AG09309 (cell line): ENCODE measurements around the gene TTLL12.

Experiments
- DNase-seq: peaks from one replicate; pipeline ENCODE4 v3.0.0-alpha.2; 2010; ENCODE audit warnings: low read depth
- H3K4me3 ChIP-seq: 2 replicates; pipeline ENCODE4 v1.5.1; 2011; ENCODE audit warnings: mild to moderate bottlenecking, low read depth, low read length, moderate library complexity; ENCODE audit not compliant: control insufficient read depth
- TF ChIP-seq, protein P1 (sequence below): IDR thresholded peaks from 2 replicates; pipeline ENCODE4 v1.5.1; 2011; ENCODE audit warnings: mild to moderate bottlenecking, low read depth, low read length, inconsistent platforms; ENCODE audit not compliant: insufficient read depth, control insufficient read depth; ENCODE audit errors: missing control alignments

TTLL12 gene

GRCh38 chr22:43209971-43210370, 23.0 kb upstream of the TTLL12 start:
- DNase-seq: no peak
- H3K4me3 ChIP-seq: no peak overlapping the region
- TF ChIP-seq, protein P1, sequence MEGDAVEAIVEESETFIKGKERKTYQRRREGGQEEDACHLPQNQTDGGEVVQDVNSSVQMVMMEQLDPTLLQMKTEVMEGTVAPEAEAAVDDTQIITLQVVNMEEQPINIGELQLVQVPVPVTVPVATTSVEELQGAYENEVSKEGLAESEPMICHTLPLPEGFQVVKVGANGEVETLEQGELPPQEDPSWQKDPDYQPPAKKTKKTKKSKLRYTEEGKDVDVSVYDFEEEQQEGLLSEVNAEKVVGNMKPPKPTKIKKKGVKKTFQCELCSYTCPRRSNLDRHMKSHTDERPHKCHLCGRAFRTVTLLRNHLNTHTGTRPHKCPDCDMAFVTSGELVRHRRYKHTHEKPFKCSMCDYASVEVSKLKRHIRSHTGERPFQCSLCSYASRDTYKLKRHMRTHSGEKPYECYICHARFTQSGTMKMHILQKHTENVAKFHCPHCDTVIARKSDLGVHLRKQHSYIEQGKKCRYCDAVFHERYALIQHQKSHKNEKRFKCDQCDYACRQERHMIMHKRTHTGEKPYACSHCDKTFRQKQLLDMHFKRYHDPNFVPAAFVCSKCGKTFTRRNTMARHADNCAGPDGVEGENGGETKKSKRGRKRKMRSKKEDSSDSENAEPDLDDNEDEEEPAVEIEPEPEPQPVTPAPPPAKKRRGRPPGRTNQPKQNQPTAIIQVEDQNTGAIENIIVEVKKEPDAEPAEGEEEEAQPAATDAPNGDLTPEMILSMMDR: no peak

- TF ChIP-seq, protein P1: no peak
- no peak overlapping the region for H3K4me3 ChIP-seq
- DNase-seq: no peak
These were observed 22.6 kb upstream of the TTLL12 start for GRCh38 chr22:43209523-43209890.

DNA sequence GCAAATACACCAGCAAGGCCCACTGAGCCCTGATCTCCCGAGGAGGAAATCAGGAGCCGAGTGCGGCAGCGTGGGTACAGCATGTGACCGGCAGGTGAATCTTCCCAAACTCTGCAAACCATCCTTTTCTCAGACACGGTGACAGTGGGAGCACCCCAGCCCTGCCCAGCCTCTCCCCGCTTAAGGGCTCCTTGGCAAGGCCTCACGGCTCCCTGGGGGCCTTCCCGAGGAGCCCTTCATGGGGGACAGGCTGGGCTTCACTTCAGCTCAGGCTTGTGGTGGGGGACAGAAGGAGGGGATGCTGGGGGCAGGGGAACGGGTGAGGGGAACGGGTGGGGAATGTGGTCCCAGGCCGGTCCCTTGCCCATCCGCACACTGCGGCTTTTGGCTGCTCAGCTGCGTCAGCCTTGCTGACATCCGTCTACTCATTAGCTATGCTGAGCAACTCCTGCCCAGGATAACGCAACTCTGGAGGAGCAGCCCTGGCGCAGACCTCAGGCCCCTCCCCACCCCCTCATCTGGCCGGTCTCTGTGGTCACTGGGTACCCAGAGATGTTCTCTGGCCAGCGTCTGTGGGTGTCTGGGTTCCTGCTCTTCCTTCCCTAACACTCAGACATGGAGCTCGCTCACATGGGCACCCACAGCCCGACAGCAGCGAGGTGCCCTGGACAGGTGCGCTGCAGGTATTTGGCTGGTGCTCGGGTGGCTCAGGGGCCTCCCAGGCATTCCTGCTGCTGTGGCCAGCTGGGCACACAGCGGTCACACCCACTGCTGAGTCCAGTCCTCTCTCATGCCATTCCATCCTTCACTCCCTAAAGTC, 22.0 kb upstream of the TTLL12 start:
- H3K4me3 ChIP-seq: no peak overlapping the region
- TF ChIP-seq, protein P1: no peak
- no peak for DNase-seq

DNA sequence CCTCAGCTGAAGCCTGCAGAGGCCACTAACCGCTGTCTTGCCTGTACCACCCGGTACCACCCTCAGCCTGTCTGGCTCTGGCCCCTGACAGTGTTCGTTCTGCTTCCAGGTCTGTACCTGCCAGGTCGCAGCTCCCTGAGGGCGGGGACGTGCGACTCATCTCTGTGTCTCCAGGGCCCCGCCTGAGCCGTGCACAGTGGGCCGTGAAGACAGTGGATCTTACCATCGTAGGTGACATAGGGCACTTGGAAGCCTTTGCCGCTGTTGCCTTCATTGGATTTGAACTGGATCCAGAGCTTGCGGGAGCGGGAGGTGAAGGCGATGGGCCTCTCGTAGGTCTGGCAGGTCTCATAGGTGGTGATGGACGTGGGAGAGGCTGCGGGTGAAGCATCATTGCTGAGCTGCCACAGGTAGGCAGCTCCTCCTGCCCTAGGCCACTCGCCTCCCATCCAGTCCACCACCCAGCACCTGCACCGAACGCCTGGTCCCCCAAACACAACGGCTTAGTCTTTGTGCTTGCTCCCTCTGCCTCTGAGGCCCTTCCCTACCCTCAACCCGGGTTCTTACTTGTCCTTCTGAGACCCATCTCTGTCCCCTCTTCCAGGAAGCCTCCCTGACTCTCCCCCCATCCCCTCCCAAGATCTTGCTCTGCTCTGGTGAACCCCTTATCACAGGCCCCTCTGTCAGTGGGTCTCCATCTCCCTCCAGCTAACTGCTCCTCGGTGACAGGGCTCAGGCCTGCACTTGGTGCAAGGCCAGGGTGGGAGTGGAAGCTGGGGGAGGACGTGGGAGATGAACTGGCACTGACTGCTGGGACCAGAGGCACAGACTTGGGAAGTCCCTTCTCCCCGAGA, 21.1 kb upstream of the TTLL12 start:
- TF ChIP-seq, protein P1: no peak
- H3K4me3 ChIP-seq: no peak overlapping the region
- no peak for DNase-seq

DNA sequence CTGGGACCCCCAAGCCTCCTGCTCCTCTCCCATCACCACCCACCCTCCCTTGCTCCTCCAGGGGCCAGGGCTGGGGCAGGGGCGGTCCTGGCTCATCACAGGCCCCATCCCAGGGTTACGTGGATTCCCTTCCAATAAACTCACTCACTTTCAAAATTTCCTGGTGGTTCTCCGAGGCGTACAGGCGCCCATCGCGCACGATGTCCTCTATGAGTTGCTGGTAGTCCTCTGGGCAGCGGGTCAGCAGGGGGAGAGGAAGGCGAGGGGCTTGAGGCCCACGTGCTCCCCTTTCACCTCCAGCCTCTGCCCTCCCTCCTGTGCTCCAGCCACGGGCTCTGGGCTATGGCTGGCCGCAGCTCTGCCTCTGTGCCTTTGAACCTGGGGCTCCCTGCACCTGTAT, 20.5 kb upstream of the TTLL12 start:
- H3K4me3 ChIP-seq: no peak overlapping the region
- TF ChIP-seq, protein P1: no peak
- no peak for DNase-seq

GRCh38 chr22:43206509-43207161, 19.7 kb upstream of the TTLL12 start:
- TF ChIP-seq, protein P1: no peak
- H3K4me3 ChIP-seq: no peak overlapping the region
- no peak for DNase-seq
